Sigmoid colon (tissue), 7 donors: ENCODE results near the gene TCIRG1. TPM values are rescaled to one million over a fixed set of nuclear protein-coding genes. Genes with fewer than 3 reads are reported as not detected.
A peak's percentile ranks its signal among the peaks of the same experiment; 100 is the strongest.

Source experiments
- DNase-seq: peaks from one replicate; pipeline ENCODE4 v3.0.0-alpha.2; 2019
- H3K27ac ChIP-seq, 4 donors: fragments of 200-600 bp; sonication (generic); one replicate each; pipeline ENCODE4 v1.5.1; 2016 to 2019; ENCODE audit warnings: mild to moderate bottlenecking in 1 of 4
- H3K27me3 ChIP-seq, 3 donors: fragments of 200-600 bp; sonication (generic); one replicate each; pipeline ENCODE4 v1.5.1; 2019; ENCODE audit warnings: mild to moderate bottlenecking in 1 of 3
- H3K36me3 ChIP-seq, 4 donors: fragments of 200-600 bp; sonication (generic); one replicate each; pipeline ENCODE4 v1.5.1; 2016 to 2019
- H3K4me1 ChIP-seq, 4 donors: fragments of 200-600 bp; sonication (generic); one replicate each; pipeline ENCODE4 v1.5.1; 2017 to 2019
- H3K4me3 ChIP-seq, 4 donors: fragments of 200-600 bp; sonication (generic); one replicate each; pipeline ENCODE4 v1.5.1; 2017 to 2019; ENCODE audit warnings: mild to moderate bottlenecking in 2 of 4, moderate library complexity in 1 of 4
- H3K9me3 ChIP-seq, 4 donors: fragments of 200-600 bp in 3 of 4; sonication (generic) in 3 of 4; one replicate each; pipeline versions ENCODE4 v1.5.1 to v1.6.1; 2013 to 2019
- CTCF ChIP-seq, 4 experiments: fragments of 450-650 bp in 3 of 4; fragments of 200-600 bp in 1 of 4; IDR thresholded peaks; one replicate each; pipeline ENCODE4 v1.5.1; 2016 to 2019; ENCODE audit warnings: antibody characterized with exemption in 4 of 4, mild to moderate bottlenecking in 3 of 4, moderate library complexity in 2 of 4
- EP300 ChIP-seq, 4 donors: sonication (generic); formaldehyde crosslinking; IDR thresholded peaks; one replicate each; pipeline ENCODE4 v1.6.1; 2017; ENCODE audit warnings: antibody characterized with exemption in 4 of 4
- POLR2A ChIP-seq, 2 donors: fragments of 450-650 bp; IDR thresholded peaks; one replicate each; pipeline ENCODE4 v1.6.1; 2016; ENCODE audit warnings: antibody characterized with exemption in 2 of 2, mild to moderate bottlenecking in 2 of 2, moderate library complexity in 2 of 2
- POLR2AphosphoS5 ChIP-seq, 4 donors: sonication (generic); formaldehyde crosslinking; IDR thresholded peaks; one replicate each; pipeline ENCODE4 v1.6.1; 2017; ENCODE audit warnings: antibody characterized with exemption in 4 of 4
- WGBS, 2 donors: extraction: QIAGEN DNeasy Blood & Tissue Kit; methylation state at CpG; one replicate each; pipeline ENCODE4 v1.1.7; 2013; 5-methylcytosine and 5-hydroxymethylcytosine counted together
- intact Hi-C: fragments of 100-400 bp; cut with DNase I; formaldehyde crosslinking; loops from one replicate; pipeline ENCODE4 v1.15.1; 2023
- polyA plus RNA-seq, 3 donors: library from polyadenylated mRNA; stranded (reverse); fragments of 200-250 nt; gene quantifications; one replicate each; pipeline ENCODE4 v1.2.3, GENCODE V29; 2013
- total RNA-seq, 4 donors: library from RNA; depleted of rRNA; stranded (reverse); fragments of >200 nt; gene quantifications; one replicate each; pipeline ENCODE4 v1.1.0, GENCODE V29; 2016
- donor health status: healthy with polysubstance abuse.
- donor health status: Bipolar disorder and iron deficiency.
- donor health status: healthy.

The TCIRG1 gene
- total and polyA plus RNA-seq, 7 donors, result 15.0 to 276 (median 73.9) TPM

DNA sequence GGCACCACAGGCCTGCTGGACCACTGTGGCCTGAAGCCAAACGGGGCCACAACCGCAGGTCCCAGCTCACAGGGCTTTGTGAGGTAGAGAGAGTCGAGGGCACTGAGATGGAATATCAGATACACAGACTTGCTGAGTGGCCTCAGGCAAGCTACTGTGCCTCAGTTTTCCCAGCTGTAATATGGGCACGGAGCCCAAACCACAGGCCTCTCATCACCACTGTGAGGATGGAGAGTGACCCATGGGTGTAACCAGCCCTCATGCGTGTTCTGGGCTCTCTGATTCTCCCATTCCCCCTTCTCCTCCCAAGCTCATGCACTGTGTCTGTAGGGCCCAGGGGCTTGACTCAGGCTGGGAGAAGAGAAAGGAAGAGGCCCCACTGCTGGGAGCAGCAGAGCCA is 39.1 kb upstream of the TCIRG1 start:
- no peak for TF ChIP-seq POLR2AphosphoS5 (IDR thresholded peaks at IDR 0.05)
- TF ChIP-seq CTCF (IDR thresholded peaks at IDR 0.05), result no peak
- TF ChIP-seq POLR2A (IDR thresholded peaks at IDR 0.05), result no peak
- TF ChIP-seq EP300 (IDR thresholded peaks at IDR 0.05), result no peak
- WGBS, 2 donors, result 94 to 95% methylated on average over 5 of the region's 5 CpGs
- Histone ChIP-seq H3K27ac (no peak overlapping the region), H3K27me3 (no peaks in the 10 kb centered on the region), H3K4me3 (no peak overlapping the region), H3K9me3 (no peaks in the 10 kb centered on the region), H3K4me1 (peaks cover 0 to 27% (median 10%) of the 10 kb centered on the region in 4 donors), H3K36me3 (no peaks in the 10 kb centered on the region)
- intact Hi-C loops, result loop anchor here (10.0 kb wide), 1 partner anchor 205 kb away; no protein-coding TSS in a partner anchor
- DNase-seq, result no peak

DNA sequence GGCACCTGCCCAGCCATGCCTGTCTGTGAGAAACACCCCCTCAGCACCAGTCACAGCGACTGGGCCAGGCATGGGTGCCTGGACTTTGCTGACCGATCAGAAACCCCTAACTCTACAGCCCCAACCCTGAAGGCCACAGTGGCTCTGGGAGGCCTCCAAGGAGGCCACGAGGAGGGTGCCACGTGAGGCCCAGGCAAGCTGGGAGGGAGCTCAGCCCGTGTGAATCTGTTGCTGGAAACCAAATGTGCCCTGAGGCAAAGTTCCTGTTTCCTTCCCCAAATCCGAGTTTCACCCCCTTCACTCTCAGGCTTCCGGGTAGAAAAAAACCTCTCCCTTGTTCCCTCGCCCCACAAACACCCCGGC is 36.3 kb upstream of the TCIRG1 start:
- no peaks in the 10 kb centered on the region for H3K36me3 ChIP-seq
- no peaks in the 10 kb centered on the region for H3K27me3 ChIP-seq
- intact Hi-C loops, result loop anchor here (10.0 kb wide), 1 partner anchor 202 kb away; no protein-coding TSS in a partner anchor
- peaks cover 0 to 18% (median 10%) of the 10 kb centered on the region in 4 donors for H3K4me1 ChIP-seq
- no peak for TF ChIP-seq POLR2A (IDR thresholded peaks at IDR 0.05)
- no peak for TF ChIP-seq EP300 (IDR thresholded peaks at IDR 0.05)
- no peak for TF ChIP-seq POLR2AphosphoS5 (IDR thresholded peaks at IDR 0.05)
- no peak for TF ChIP-seq CTCF (IDR thresholded peaks at IDR 0.05)
- DNase-seq, result no peak
- WGBS, 2 donors, result 54 to 71% methylated on average over 9 of the region's 9 CpGs
- H3K9me3 ChIP-seq, result no peaks in the 10 kb centered on the region
- H3K27ac ChIP-seq, result peak overlapping the region in 3 of 4 donors; percentile 75 to 79 (median 76)
- peak overlapping the region in 3 of 4 donors; percentile 60 to 81 (median 76) for H3K4me3 ChIP-seq

DNA sequence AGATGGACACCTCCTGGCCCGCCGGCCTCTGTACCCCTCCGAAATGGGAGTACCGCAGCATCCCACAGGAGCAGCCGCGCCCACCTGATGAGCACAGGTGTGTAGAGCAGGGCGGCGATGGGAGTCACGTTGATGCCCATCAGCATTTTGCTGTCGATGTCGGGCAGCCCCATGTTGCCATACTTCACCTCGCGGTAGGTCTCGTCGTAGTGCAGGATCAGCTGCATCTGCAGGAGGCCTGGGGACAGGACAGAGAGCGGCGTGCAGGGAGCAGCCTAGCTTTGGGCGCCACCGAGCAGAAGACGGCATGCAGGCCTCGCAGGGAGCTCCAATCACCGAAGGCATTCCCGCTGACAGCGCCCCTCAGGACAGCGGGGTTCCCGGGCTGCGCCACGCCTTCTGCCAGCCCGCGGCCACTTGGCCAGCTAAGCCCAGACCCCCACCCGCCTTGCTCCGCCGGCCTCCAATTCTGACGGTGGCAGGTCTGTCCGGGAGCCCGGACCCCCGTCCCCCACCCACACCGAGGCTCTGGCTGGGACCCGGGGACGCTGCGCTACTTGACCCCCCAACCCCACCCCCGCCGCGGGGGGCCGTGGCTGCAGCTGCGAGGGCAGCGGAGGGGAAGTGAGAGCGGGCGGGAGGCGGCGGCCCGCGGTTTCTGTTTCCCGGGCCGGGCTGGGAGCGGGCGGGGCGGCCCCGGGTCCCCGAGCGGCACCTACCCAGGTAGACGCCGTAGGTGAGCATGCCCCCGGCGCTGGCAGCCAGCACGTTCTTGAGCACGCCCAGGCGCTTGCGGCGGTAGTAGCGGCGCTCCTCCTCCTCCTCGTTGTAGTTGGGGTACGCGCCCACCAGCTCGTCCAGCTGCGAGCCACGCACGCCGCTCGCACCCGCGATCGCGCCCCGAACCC is 35.6 kb upstream of the TCIRG1 start:
- no peak for TF ChIP-seq CTCF (IDR thresholded peaks at IDR 0.05)
- H3K27ac ChIP-seq, result peak overlapping the region; percentile 56 to 79 (median 76)

GRCh38 chr11:68003846-68004550 is 34.8 kb upstream of the TCIRG1 start, which contains the start of gene UNC93B1:
TSS of gene UNC93B1 (minus strand) at chr11:68004097. CDS start at chr11:68004043, 54 bp downstream.
- 2 to 4% methylated on average over 64 of the region's 64 CpGs for WGBS, 2 donors
- intact Hi-C loops, result loop anchor here (10.0 kb wide), 1 partner anchor 201 kb away; no protein-coding TSS in a partner anchor
- TF ChIP-seq POLR2AphosphoS5 (IDR thresholded peaks at IDR 0.05) (peak in 3 of 4 donors; percentile 49 to 65 (median 62)), CTCF (IDR thresholded peaks at IDR 0.05) (no peak)
- Histone ChIP-seq H3K9me3 (no peaks in the 10 kb centered on the region), H3K4me3 (peak within 1 kb of the TSS; percentile 39 to 81 (median 68)), H3K4me1 (peaks cover 0 to 18% (median 13%) of the 10 kb centered on the region in 4 donors), H3K27ac (peak within 1 kb of the TSS; percentile 56 to 79 (median 76)), H3K27me3 (no peaks in the 10 kb centered on the region), H3K36me3 (no peaks in the 10 kb centered on the region)
- peak; percentile 94 for DNase-seq

More for the DNA sequence above, 35.6 kb upstream of the TCIRG1 start:
- H3K9me3 ChIP-seq, result no peaks in the 10 kb centered on the region
- DNase-seq, result no peak
- peaks cover 0 to 18% (median 12%) of the 10 kb centered on the region in 4 donors for H3K4me1 ChIP-seq
- H3K36me3 ChIP-seq, result no peaks in the 10 kb centered on the region
- peak overlapping the region; percentile 39 to 81 (median 68) for H3K4me3 ChIP-seq
- intact Hi-C loops, result loop anchor here (10.0 kb wide), 1 partner anchor 202 kb away; no protein-coding TSS in a partner anchor
- 8 to 10% methylated on average over 86 of the region's 86 CpGs for WGBS, 2 donors
- H3K27me3 ChIP-seq, result no peaks in the 10 kb centered on the region
